Liver (tissue), 9 donors: ENCODE measurements around the gene PHTF2. TPM values are rescaled to one million over a fixed set of nuclear protein-coding genes. Genes with fewer than 3 reads are reported as not detected.

ENCODE experiments used
- DNase-seq: peaks from one replicate; pipeline ENCODE4 v3.0.0-alpha.2; 2017; ENCODE audit warnings: low spot score
- H3K27ac ChIP-seq, 2 donors: one replicate each; pipeline ENCODE4 v1.7.0; 2013; ENCODE audit warnings: inconsistent platforms in 2 of 2, low read length in 2 of 2, control low read depth in 1 of 2, low read depth in 1 of 2, mild to moderate bottlenecking in 1 of 2
- H3K27me3 ChIP-seq, 4 donors: one replicate each; pipeline versions ENCODE4 v1.6.1 to v1.7.0; 2013; ENCODE audit warnings: low read length in 3 of 4, inconsistent platforms in 1 of 4, mild to moderate bottlenecking in 1 of 4, moderate library complexity in 1 of 4; ENCODE audit not compliant: control insufficient read depth in 4 of 4, insufficient read depth in 4 of 4
- H3K36me3 ChIP-seq, 4 donors: one replicate each; pipeline versions ENCODE4 v1.6.1 to v1.7.0; 2013; ENCODE audit warnings: low read length in 3 of 4, mild to moderate bottlenecking in 3 of 4, low read depth in 1 of 4, moderate library complexity in 1 of 4; ENCODE audit not compliant: control insufficient read depth in 4 of 4, insufficient read depth in 3 of 4
- H3K4me1 ChIP-seq, 4 donors: one replicate each; pipeline versions ENCODE4 v1.6.1 to v1.7.0; 2013; ENCODE audit warnings: low read length in 3 of 4, mild to moderate bottlenecking in 3 of 4, moderate library complexity in 1 of 4; ENCODE audit not compliant: control insufficient read depth in 4 of 4, insufficient read depth in 4 of 4
- H3K4me3 ChIP-seq, 3 donors: one replicate each; pipeline versions ENCODE4 v1.6.1 to v1.7.0; 2013; ENCODE audit warnings: low read length in 3 of 3, control low read depth in 1 of 3, low read depth in 1 of 3, mild to moderate bottlenecking in 1 of 3
- H3K9ac ChIP-seq, 2 donors: one replicate each; pipeline ENCODE4 v1.7.0; 2013; ENCODE audit warnings: low read length in 2 of 2, mild to moderate bottlenecking in 2 of 2, moderate library complexity in 2 of 2, control low read depth in 1 of 2, low read depth in 1 of 2
- H3K9me3 ChIP-seq, 4 donors: one replicate each; pipeline versions ENCODE4 v1.6.1 to v1.7.0; 2013; ENCODE audit warnings: low read length in 3 of 4; ENCODE audit not compliant: control insufficient read depth in 4 of 4
- ATF3 ChIP-seq: IDR thresholded peaks from 2 replicates; pipeline ENCODE4 v1.6.1; 2016; ENCODE audit warnings: antibody characterized with exemption
- CTCF ChIP-seq: fragments of 150-350 bp; IDR thresholded peaks from 2 replicates; pipeline ENCODE4 v1.5.1; 2017; ENCODE audit warnings: improper control_type of control experiment, low read depth, low read length; ENCODE audit not compliant: missing input control
- EGR1 ChIP-seq, 2 donors: IDR thresholded peaks; 2 replicates each; pipeline ENCODE4 v1.6.1; 2016 to 2018; ENCODE audit warnings: antibody characterized with exemption in 2 of 2, low read depth in 2 of 2
- FOXA1 ChIP-seq: IDR thresholded peaks from 2 replicates; pipeline ENCODE4 v1.6.1; 2016; ENCODE audit warnings: antibody characterized with exemption
- FOXA2 ChIP-seq: IDR thresholded peaks from 2 replicates; pipeline ENCODE4 v1.6.1; 2016; ENCODE audit warnings: antibody characterized with exemption
- GABPA ChIP-seq, 2 donors: IDR thresholded peaks in 1 of 2; conservative IDR thresholded peaks in 1 of 2; 2 replicates each; pipeline ENCODE4 v1.6.1; 2016; ENCODE audit warnings: antibody characterized with exemption in 2 of 2, mild to moderate bottlenecking in 1 of 2, moderate library complexity in 1 of 2
- HNF4A ChIP-seq, 2 donors: conservative IDR thresholded peaks; 2 replicates each; pipeline ENCODE4 v1.6.1; 2016; ENCODE audit warnings: antibody characterized with exemption in 2 of 2, mild to moderate bottlenecking in 2 of 2
- HNF4G ChIP-seq: IDR thresholded peaks from 2 replicates; pipeline ENCODE4 v1.6.1; 2016; ENCODE audit warnings: antibody characterized with exemption
- JUND ChIP-seq, 2 donors: IDR thresholded peaks; 2 replicates each; pipeline ENCODE4 v1.6.1; 2016; ENCODE audit warnings: antibody characterized with exemption in 2 of 2
- MAX ChIP-seq: IDR thresholded peaks from 2 replicates; pipeline ENCODE4 v1.6.1; 2016; ENCODE audit warnings: antibody characterized with exemption
- NR2F2 ChIP-seq: IDR thresholded peaks from 2 replicates; pipeline ENCODE4 v1.6.1; 2016; ENCODE audit warnings: antibody characterized with exemption
- RAD21 ChIP-seq, 2 donors: IDR thresholded peaks; 2 replicates each; pipeline ENCODE4 v1.6.1; 2016; ENCODE audit warnings: antibody characterized with exemption in 2 of 2, mild to moderate bottlenecking in 2 of 2
- REST ChIP-seq: IDR thresholded peaks from 2 replicates; pipeline ENCODE4 v1.6.1; 2016; ENCODE audit warnings: antibody characterized with exemption, mild to moderate bottlenecking
- RXRA ChIP-seq, 2 donors: IDR thresholded peaks; 2 replicates each; pipeline ENCODE4 v1.6.1; 2017 to 2018; ENCODE audit warnings: antibody characterized with exemption in 2 of 2, mild to moderate bottlenecking in 1 of 2
- SP1 ChIP-seq: IDR thresholded peaks from 2 replicates; pipeline ENCODE4 v1.6.1; 2018; ENCODE audit warnings: antibody characterized with exemption, mild to moderate bottlenecking
- TAF1 ChIP-seq: conservative IDR thresholded peaks from 2 replicates; pipeline ENCODE4 v1.6.1; 2016; ENCODE audit warnings: antibody characterized with exemption, mild to moderate bottlenecking
- YY1 ChIP-seq: IDR thresholded peaks from 2 replicates; pipeline ENCODE4 v1.6.1; 2016; ENCODE audit warnings: antibody characterized with exemption, mild to moderate bottlenecking
- ZBTB33 ChIP-seq: IDR thresholded peaks from 2 replicates; pipeline ENCODE4 v1.6.1; 2016; ENCODE audit warnings: antibody characterized with exemption
- WGBS: extraction: QIAGEN DNeasy Blood & Tissue Kit; methylation state at CpG from one replicate; pipeline ENCODE4 v1.1.7; 2013; 5-methylcytosine and 5-hydroxymethylcytosine counted together
- polyA plus RNA-seq, 2 donors: library from polyadenylated mRNA; stranded (reverse) in 1 of 2; unstranded in 1 of 2; fragments of 200-250 nt in 1 of 2; fragments of >200 nt in 1 of 2; fragmentation: Nextera tagmentation in 1 of 2; extraction: Ambion mirVana in 1 of 2; gene quantifications; one replicate each; pipeline versions ENCODE4 v1.2.1 to v1.2.3, GENCODE V29; 2013 to 2015
- total RNA-seq, 2 donors: library from RNA; depleted of rRNA; stranded (reverse); fragments of >200 nt; gene quantifications; one replicate each; pipeline ENCODE4 v1.2.3, GENCODE V29; 2014
- donor health status: healthy.
- donor health status: healthy.
- donor health status: healthy.
- donor health status: healthy.
- donor health status: healthy.

Gene PHTF2
- total and polyA plus RNA-seq, 4 donors, result 2.2 to 7.3 (median 4.7) TPM

GRCh38 chr7:77950548-77950947 is 152.0 kb downstream of the PHTF2 start:
- H3K36me3 ChIP-seq, result no peaks in the 10 kb centered on the region
- DNase-seq, result no peak
- H3K9me3 ChIP-seq, result no peaks in the 10 kb centered on the region
- 90% methylated on average over 5 of the region's 5 CpGs for WGBS
- H3K9ac ChIP-seq, result no peak overlapping the region
- H3K4me1 ChIP-seq, result no peaks in the 10 kb centered on the region
- H3K4me3 ChIP-seq, result no peak overlapping the region
- no peak overlapping the region for H3K27ac ChIP-seq
- no peaks in the 10 kb centered on the region for H3K27me3 ChIP-seq
- TF ChIP-seq GABPA (IDR thresholded peaks at IDR 0.05 in 1 of 2, conservative IDR thresholded peaks at IDR 0.05 in 1 of 2), result no peak
- TF ChIP-seq HNF4A (conservative IDR thresholded peaks at IDR 0.05), result no peak
- TF ChIP-seq ATF3, result no peak
- TF ChIP-seq SP1, result no peak
- no peak for TF ChIP-seq RAD21 (IDR thresholded peaks at IDR 0.05)
- TF ChIP-seq FOXA1, result no peak
- TF ChIP-seq YY1, result no peak
- no peak for TF ChIP-seq RXRA (IDR thresholded peaks at IDR 0.05)
- TF ChIP-seq CTCF, result no peak
- TF ChIP-seq REST, result no peak
- no peak for TF ChIP-seq ZBTB33
- no peak for TF ChIP-seq TAF1
- TF ChIP-seq NR2F2, result no peak
- TF ChIP-seq JUND (IDR thresholded peaks at IDR 0.05), result no peak
- no peak for TF ChIP-seq MAX
- no peak for TF ChIP-seq FOXA2
- TF ChIP-seq EGR1 (IDR thresholded peaks at IDR 0.05; ENCODE audit: low read depth in 2 of 2), result no peak
- TF ChIP-seq HNF4G, result no peak
